ENCODE results near the gene GRAMD4. TPM values are rescaled to one million over a fixed set of nuclear protein-coding genes. Genes with fewer than 3 reads are reported as not detected.
"Not testable (repeated sequence)": the region's sequence is repeated elsewhere in the genome, so short reads cannot be mapped to it uniquely, and the experiment has no call there.

The GRAMD4 gene
- total RNA-seq, 1 donor from 2014 or later: 63.8 TPM

DNA sequence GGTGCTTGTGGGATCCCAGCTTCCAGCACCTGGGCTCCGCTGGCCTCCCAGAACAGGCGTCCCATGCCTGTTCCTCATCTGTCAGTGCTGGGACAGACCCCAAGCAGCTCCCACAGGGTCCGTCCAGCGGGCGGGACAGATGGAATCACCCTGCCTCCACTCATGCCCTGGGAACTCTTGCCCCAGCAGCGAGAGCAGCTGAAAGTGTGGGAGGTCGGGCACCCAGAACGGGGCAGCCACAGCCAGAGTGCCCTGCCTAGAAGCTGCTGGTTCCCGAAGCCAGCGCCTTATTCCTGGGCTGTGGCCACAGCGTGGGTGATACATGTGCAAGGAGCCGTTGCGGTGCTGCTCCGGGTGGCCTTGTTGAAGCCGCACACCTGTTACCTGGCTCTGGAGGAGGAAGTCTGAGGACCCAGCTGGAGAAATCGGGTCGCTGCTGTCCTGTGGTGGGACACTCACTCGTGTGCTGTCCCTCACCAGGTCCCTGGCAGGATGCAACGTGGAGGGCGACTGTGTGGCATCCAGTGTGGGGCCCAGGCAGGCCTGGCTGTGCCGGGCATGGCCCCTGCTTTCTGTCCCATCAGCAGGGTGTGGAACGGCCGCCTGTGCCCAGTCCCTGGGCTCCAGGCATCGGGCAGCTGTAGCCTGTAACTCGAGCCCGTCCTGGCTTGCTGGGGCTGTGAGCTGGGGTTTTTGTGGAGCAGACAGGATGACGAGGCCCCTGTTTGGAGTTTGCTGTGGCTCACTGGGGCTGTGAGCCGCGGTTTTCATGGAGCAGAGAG lies 16.2 kb downstream of the GRAMD4 start:
- Mint-ChIP-seq H3K27ac (no peak overlapping the region), H3K36me3 (ENCODE audit: low read depth) (peaks cover 3% of the 10 kb centered on the region), H3K27me3 (no peaks in the 10 kb centered on the region), H3K9me3 (no peaks in the 10 kb centered on the region), H3K4me1 (peaks cover 2% of the 10 kb centered on the region), H3K4me3 (no peak overlapping the region)
- no peak for DNase-seq
- intact Hi-C loops (cut with micrococcal nuclease): no loop called here

DNA sequence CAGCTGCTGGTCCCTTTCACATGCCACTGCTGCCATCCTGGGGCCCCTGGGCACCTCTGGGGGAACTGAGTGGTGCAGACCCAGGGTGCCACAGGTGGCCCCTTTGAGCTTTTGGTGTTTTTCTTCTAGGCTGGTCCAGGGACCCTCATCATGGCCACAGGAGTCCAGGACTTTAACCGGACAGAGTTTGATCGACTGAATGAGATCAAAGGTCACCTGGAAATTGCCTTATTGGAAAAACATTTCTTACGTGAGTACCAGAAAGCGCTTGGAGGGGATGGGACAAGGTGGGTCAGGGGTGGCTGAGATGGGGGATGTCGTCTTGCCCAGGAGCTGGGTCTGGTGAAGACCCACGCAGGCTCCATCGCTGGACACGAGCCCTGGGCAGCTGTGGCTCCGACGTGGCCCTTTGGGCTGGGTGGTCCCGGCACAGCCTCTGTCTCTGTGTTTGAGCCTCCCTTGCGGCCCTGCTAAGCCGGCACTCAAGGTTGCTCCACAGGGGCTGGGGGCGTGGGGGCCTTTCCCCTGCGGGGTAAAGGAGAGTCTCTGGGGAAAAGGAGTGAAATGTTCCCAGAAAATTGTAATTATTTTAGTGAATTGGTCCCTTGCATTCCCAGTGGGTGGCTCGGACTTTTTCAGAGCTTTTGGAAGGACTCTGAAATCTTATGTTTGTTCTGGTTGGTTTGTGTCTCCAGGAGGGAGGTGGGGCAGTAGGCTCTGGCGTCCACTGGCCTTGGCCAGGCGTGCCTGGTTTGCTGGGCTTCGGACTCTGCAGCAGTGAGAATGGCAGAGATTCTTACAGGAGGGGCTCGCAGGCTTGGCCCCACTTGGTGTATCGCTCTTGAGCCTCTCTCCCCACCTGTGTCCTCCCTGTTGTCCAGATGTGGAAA lies 17.8 kb downstream of the GRAMD4 start:
- DNase-seq: no peak
- no peak overlapping the region for H3K27ac Mint-ChIP-seq
- H3K36me3 Mint-ChIP-seq (ENCODE audit: low read depth): peaks cover 7% of the 10 kb centered on the region
- intact Hi-C loops (cut with micrococcal nuclease): no loop called here
- no peak overlapping the region for H3K4me3 Mint-ChIP-seq
- H3K9me3 Mint-ChIP-seq: peaks cover 3% of the 10 kb centered on the region
- no peaks in the 10 kb centered on the region for H3K27me3 Mint-ChIP-seq
- peaks cover 2% of the 10 kb centered on the region for H3K4me1 Mint-ChIP-seq

DNA sequence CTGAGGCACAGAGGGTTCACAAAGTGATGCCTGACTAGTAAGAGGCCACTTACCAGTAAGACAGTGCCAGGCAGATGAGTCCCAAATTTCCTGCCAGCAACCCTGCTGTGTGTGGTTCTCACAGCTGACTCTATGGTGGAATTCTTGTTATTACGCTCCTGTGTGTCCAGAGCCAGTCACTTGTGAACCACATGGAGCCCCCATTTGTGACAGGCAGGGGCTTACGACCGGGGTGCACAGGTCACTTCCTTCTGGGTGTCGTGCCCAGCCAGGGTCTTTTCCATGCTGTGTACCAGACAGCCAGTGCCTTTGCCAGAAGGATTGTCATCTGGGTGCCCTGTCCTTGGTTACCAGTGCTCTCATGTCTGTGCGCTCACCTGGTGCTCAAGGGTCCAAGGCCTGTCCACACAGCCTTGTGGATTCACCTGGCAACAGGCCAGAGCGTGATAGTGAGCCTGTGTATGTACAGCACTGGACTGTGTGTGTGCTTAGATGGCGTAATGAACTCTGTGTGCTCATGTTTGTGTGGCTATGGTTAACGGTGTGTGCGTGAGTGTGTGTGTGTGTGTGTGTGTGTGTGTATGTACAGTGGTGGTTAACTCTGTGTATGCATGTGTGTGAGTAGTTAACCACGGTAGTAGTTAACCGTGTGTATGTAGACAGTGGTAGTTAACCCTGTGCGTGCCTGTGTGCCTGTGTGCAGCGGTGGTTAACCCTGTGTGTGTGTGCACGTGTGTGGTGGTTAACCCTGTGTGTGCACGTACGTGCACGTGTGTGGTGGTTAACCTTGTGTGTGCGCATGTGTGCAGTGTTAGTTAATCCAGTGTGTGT lies 18.6 kb downstream of the GRAMD4 start:
- H3K9me3 Mint-ChIP-seq: peaks cover 10% of the 10 kb centered on the region
- intact Hi-C loops (cut with micrococcal nuclease): no loop called here
- DNase-seq: no peak
- H3K36me3 Mint-ChIP-seq (ENCODE audit: low read depth): peaks cover 11% of the 10 kb centered on the region
- H3K4me3 Mint-ChIP-seq: no peak overlapping the region
- H3K27me3 Mint-ChIP-seq: no peaks in the 10 kb centered on the region
- H3K4me1 Mint-ChIP-seq: peaks cover 4% of the 10 kb centered on the region
- no peak overlapping the region for H3K27ac Mint-ChIP-seq

DNA sequence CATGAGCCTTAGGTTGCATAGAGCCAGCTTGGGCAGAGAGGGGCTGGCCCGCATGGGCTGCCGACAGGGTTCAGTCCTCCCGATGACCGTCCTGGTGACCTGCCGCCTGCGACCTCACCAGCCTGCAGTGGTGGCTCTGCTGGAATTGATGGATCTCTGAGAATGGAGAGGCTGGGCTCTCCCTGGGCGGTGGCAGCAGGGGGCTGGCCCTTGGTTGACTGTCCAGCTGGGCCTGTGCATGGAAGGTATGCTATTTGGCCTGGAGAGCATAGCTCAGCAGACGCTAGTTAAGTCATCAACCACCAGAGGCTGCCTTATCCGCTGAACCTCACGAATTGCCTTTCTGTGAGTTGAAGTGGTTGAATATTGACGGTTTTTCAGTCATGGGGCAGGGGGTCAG lies 19.7 kb downstream of the GRAMD4 start:
- no peak for DNase-seq
- Mint-ChIP-seq H3K9me3 (peaks cover 10% of the 10 kb centered on the region), H3K27me3 (no peaks in the 10 kb centered on the region), H3K4me3 (no peak overlapping the region), H3K4me1 (peaks cover 6% of the 10 kb centered on the region), H3K27ac (no peak overlapping the region), H3K36me3 (ENCODE audit: low read depth) (peaks cover 14% of the 10 kb centered on the region)
- intact Hi-C loops (cut with micrococcal nuclease): no loop called here

- no peak for DNase-seq
- Mint-ChIP-seq H3K27me3 (no peaks in the 10 kb centered on the region), H3K27ac (no peak overlapping the region), H3K36me3 (ENCODE audit: low read depth) (peaks cover 14% of the 10 kb centered on the region), H3K9me3 (peaks cover 10% of the 10 kb centered on the region), H3K4me1 (peaks cover 6% of the 10 kb centered on the region), H3K4me3 (no peak overlapping the region)
- intact Hi-C loops (cut with micrococcal nuclease): no loop called here
Measured at GRCh38 chr22:46640293-46641055, 20.3 kb downstream of the GRAMD4 start.

- Mint-ChIP-seq H3K9me3 (peaks cover 10% of the 10 kb centered on the region), H3K27ac (no peak overlapping the region), H3K4me3 (no peak overlapping the region), H3K4me1 (peaks cover 7% of the 10 kb centered on the region), H3K36me3 (ENCODE audit: low read depth) (peaks cover 16% of the 10 kb centered on the region), H3K27me3 (no peaks in the 10 kb centered on the region)
- no peak for DNase-seq
- intact Hi-C loops (cut with micrococcal nuclease): no loop called here
Measured at GRCh38 chr22:46641811-46642266, 21.7 kb downstream of the GRAMD4 start.

DNA sequence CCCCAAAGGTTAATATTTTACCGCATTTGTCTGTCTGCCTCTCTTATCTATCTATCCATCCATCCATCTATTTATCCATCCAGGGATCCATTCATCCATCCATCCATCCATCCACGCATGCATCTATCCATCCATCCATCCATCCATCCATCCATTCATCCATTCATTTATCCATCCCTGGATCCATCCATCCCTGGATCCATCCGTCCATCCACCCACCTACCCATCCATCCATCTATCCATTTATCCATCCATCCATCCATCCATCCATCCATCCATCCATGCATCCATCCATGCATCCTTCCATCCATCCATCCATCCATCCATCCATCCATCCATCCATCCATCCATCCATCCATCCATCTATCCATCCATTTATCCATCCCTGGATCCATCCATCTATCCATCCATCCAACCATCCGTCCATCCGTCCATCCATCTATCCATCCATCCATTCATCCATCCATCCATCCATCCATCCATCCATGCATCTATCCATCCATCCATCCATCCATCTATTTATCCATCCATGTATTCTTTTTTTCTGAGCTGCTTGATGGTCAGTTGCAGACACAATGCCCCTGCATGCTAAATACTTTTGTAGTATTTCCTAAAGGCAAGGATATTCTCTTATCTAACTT lies 22.8 kb downstream of the GRAMD4 start:
- H3K36me3 Mint-ChIP-seq (ENCODE audit: low read depth): peaks cover 17% of the 10 kb centered on the region
- DNase-seq; intact Hi-C loops (cut with micrococcal nuclease); H3K4me3 Mint-ChIP-seq; H3K27ac Mint-ChIP-seq; H3K4me1 Mint-ChIP-seq; H3K27me3 Mint-ChIP-seq: not testable (repeated sequence)
- H3K9me3 Mint-ChIP-seq: peaks cover 12% of the 10 kb centered on the region

DNA sequence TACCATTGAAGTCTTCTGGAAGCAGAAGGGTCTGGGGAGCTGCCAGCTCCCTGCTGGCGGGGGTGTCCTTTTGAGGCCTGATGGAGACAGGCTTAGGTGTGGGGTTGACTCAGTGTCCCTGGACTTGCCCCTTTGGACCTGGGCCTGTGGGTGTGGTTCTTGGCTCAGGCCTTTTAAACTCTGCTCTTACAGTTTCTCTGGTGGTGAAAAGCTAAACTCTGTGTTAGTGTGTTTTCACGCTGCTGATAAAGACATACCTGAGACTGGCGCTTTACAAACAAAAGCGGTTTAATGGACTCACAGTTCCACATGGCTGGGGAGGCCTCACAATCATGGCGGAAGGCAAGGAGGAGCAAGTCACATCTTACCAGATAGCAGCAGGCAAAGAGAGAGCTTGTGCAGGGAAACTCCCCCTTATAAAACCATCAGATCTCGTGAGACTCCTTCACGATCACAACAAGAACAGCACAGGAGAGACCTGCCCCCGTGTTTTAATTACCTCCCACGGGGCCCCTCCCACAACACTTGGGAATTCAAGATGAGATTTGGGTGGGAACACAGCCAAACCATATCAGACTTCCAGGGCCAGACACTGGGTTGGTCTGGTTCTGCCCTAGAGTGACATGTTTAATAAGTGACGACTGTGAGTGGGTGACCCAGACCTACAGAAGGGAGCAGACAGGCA lies 26.5 kb downstream of the GRAMD4 start:
- intact Hi-C loops (cut with micrococcal nuclease): no loop called here
- DNase-seq: no peak

GRCh38 chr22:46648225-46648820 lies 28.1 kb downstream of the GRAMD4 start:
- not testable (repeated sequence) for H3K27me3 Mint-ChIP-seq

More for the DNA sequence above, 26.5 kb downstream of the GRAMD4 start:
- no peaks in the 10 kb centered on the region for H3K27me3 Mint-ChIP-seq
- H3K9me3 Mint-ChIP-seq: peaks cover 19% of the 10 kb centered on the region
- H3K4me3 Mint-ChIP-seq: no peak overlapping the region
- no peak overlapping the region for H3K27ac Mint-ChIP-seq
- H3K36me3 Mint-ChIP-seq (ENCODE audit: low read depth): peaks cover 14% of the 10 kb centered on the region
- H3K4me1 Mint-ChIP-seq: peaks cover 19% of the 10 kb centered on the region

GRCh38 chr22:46649141-46650077 lies 29.2 kb downstream of the GRAMD4 start:
- H3K4me1 Mint-ChIP-seq: peaks cover 31% of the 10 kb centered on the region
- H3K36me3 Mint-ChIP-seq (ENCODE audit: low read depth): peaks cover 7% of the 10 kb centered on the region
- peaks cover 10% of the 10 kb centered on the region for H3K9me3 Mint-ChIP-seq
- no peaks in the 10 kb centered on the region for H3K27me3 Mint-ChIP-seq
- no peak overlapping the region for H3K4me3 Mint-ChIP-seq
- no peak for DNase-seq
- intact Hi-C loops (cut with micrococcal nuclease): no loop called here
- H3K27ac Mint-ChIP-seq: no peak overlapping the region

More at GRCh38 chr22:46648225-46648820, 28.1 kb downstream of the GRAMD4 start:
- intact Hi-C loops (cut with micrococcal nuclease); H3K4me3 Mint-ChIP-seq; H3K27ac Mint-ChIP-seq; DNase-seq: not testable (repeated sequence)
- Mint-ChIP-seq H3K36me3 (ENCODE audit: low read depth) (peaks cover 12% of the 10 kb centered on the region), H3K4me1 (peaks cover 31% of the 10 kb centered on the region), H3K9me3 (peaks cover 13% of the 10 kb centered on the region)

- Mint-ChIP-seq H3K9me3 (peaks cover 10% of the 10 kb centered on the region), H3K4me3 (no peak overlapping the region), H3K36me3 (ENCODE audit: low read depth) (peaks cover 7% of the 10 kb centered on the region), H3K4me1 (peaks cover 36% of the 10 kb centered on the region), H3K27me3 (no peaks in the 10 kb centered on the region), H3K27ac (peak overlapping the region; percentile 45)
- DNase-seq: no peak
- intact Hi-C loops (cut with micrococcal nuclease): no loop called here
Measured at GRCh38 chr22:46650078-46650810, 30.1 kb downstream of the GRAMD4 start.
